RWPE2 (cell line): ENCODE measurements around the gene CCDC68.

Experiments
- ATAC-seq: fragments of 200-7000 bp; cut with Tn5 transposase; 3 replicates; pipeline ENCODE4 v1.9.1; 2021; ENCODE audit warnings: low read depth
- DNase-seq: peaks from one replicate; pipeline ENCODE4 v3.0.0-alpha.2; 2020; ENCODE audit warnings: low spot score
- H3K27ac ChIP-seq: fragments of 450-650 bp; 2 replicates; pipeline ENCODE4 v1.5.1; 2017; ENCODE audit warnings: mild to moderate bottlenecking; ENCODE audit not compliant: poor library complexity, severe bottlenecking
- H3K27me3 ChIP-seq: fragments of 250-450 bp; sonication (Bioruptor Pico); 2 replicates; pipeline ENCODE4 v1.5.1; 2021; ENCODE audit warnings: mild to moderate bottlenecking, moderate library complexity; ENCODE audit not compliant: insufficient read depth, poor library complexity, severe bottlenecking
- H3K36me3 ChIP-seq: fragments of 250-450 bp; sonication (Bioruptor Pico); 2 replicates; pipeline ENCODE4 v1.5.1; 2020; ENCODE audit warnings: low read depth, mild to moderate bottlenecking, moderate library complexity
- H3K4me1 ChIP-seq: fragments of 250-450 bp; sonication (Bioruptor Pico); 2 replicates; pipeline ENCODE4 v1.5.1; 2021; ENCODE audit warnings: mild to moderate bottlenecking, moderate library complexity; ENCODE audit not compliant: insufficient read depth, poor library complexity, severe bottlenecking
- H3K4me3 ChIP-seq: fragments of 250-450 bp; sonication (Bioruptor Pico); 2 replicates; pipeline ENCODE4 v1.5.1; 2021; ENCODE audit warnings: mild to moderate bottlenecking, moderate library complexity; ENCODE audit not compliant: severe bottlenecking
- H3K9me3 ChIP-seq: fragments of 250-450 bp; sonication (Bioruptor Pico); 2 replicates; pipeline ENCODE4 v1.5.1; 2021; ENCODE audit warnings: mild to moderate bottlenecking, moderate library complexity; ENCODE audit not compliant: severe bottlenecking
- CTCF ChIP-seq: fragments of 450-650 bp; IDR thresholded peaks from one replicate; pipeline ENCODE4 v1.5.1; 2017; ENCODE audit warnings: mild to moderate bottlenecking, moderate library complexity; ENCODE audit not compliant: poor library complexity, severe bottlenecking

CCDC68 gene

DNA sequence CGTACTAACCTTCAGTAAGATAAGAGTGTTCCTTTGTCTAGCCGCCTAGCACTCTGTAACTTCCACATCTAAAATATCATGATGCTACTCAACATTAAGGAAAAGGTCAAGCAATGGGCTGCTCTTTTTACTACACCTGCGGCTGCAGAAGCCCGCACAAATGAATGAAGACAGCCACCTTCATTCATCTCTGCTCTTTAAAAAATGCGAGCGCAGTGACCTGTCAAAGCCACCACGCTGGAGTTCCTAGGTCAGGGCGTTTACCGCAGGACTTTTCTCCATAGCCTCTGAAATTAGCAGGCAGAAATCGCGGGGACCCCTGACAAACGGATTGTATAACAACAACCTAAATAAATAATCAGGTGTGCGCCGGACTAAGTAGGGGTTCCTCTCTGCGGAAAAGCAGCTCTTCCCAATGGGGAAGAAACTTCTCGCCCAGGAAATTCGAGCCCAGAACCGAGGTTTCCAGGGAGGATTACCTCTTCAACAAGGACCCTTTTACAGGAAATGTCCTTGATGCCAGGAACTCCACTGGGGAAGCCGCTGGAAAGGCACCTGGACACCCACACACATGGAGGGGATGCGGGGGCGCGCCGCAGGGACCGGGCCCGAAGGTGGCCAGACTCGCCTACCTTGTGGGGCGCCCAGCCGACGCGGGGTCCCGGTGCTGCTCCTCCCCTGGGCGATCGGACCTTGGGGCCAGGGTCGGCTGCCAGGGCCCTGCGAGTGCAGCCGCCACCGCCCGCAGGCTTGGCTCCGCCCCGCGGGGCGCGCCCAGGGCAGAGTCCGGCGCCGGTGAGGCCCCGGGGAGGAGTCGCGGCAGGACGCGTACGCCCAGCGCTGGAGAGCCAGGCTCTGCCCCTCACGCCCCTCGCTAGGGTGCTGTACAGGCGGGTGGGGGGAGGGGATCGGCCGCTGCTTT is at the start of gene CCDC68:
Gene CCDC68, minus strand, starts transcription at position 758 of the 922 bp plus-strand sequence. CDS start 16,670 bp downstream, outside the sequence.
- no peaks in the 10 kb centered on the region for H3K9me3 ChIP-seq
- no peaks in the 10 kb centered on the region for H3K4me1 ChIP-seq
- TF ChIP-seq CTCF, result no peak
- peak within 1 kb of the TSS; percentile 39 for H3K27ac ChIP-seq
- H3K27me3 ChIP-seq, result no peaks in the 10 kb centered on the region
- H3K36me3 ChIP-seq, result no peaks in the 10 kb centered on the region
- DNase-seq (peak; percentile 50), ATAC-seq (peak; percentile 93)
- H3K4me3 ChIP-seq, result peak within 1 kb of the TSS; percentile 54

DNA sequence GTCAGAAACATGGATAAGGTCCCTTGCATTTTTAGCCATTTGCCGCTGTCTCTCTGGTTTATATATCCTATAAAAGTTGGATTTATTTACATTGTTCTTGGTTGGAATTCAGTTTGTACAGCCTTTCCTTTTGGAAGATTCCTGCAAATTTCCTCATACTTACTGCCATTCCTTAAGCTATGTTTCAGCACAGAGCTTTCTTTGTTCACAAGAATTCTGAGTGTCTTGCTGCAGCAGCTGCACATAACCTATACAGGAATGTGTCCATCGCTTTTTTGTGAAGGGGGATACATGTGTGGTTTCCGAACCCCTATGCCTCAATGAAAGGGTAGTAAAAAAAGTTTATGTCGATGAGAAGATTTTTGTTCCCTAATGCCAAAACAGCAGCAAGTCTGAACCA is 48.3 kb upstream of the CCDC68 start:
- DNase-seq, result no peak
- ATAC-seq, result peak; percentile 41; the same call in 2 of the 3 replicates
- H3K4me3 ChIP-seq, result no peak overlapping the region
- no peaks in the 10 kb centered on the region for H3K9me3 ChIP-seq
- TF ChIP-seq CTCF, result no peak
- H3K27ac ChIP-seq, result no peak overlapping the region
- H3K4me1 ChIP-seq, result no peaks in the 10 kb centered on the region
- H3K27me3 ChIP-seq, result no peaks in the 10 kb centered on the region
- no peaks in the 10 kb centered on the region for H3K36me3 ChIP-seq

DNA sequence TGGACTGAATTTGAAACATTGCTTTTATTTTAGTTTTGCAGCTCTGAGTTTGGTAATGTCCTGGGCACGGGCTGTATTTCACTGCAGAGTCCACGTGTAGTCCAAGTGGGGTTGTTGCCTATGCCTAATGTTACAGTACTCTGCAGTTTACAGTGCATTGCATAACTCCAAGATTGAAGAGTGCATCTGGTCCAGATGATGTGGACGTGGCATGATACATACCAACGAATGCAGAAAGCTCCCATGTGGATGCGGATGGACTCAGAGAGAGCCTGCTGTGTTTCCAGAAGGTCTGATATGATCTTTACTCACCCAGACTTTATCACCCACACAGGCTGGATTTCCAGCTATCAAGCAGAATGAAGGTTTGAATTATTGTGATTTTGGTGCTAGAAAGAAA is 44.4 kb upstream of the CCDC68 start:
- no peak for ATAC-seq

DNA sequence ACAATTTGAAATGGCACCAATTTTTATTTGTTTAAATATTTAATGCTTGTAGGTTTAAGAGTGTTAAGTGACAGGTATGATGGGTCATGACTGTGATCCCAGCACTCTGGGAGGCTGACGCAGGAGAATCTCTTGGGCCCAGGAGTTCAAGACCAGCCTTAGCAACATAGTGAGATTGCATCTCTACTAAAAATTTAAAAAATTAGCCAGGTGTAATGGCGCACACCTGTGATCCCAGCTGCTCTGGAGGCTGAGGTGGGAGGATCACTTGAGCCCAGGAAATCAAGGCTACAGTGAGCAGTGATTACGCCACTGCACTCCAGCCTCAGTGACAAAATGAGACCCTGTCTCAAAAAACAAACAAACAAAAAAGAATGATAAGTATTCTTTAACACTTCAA is 43.0 kb upstream of the CCDC68 start:
- no peaks in the 10 kb centered on the region for H3K9me3 ChIP-seq
- TF ChIP-seq CTCF, result no peak
- H3K27me3 ChIP-seq, result no peaks in the 10 kb centered on the region
- no peak for DNase-seq
- peak overlapping the region; percentile 85 for H3K27ac ChIP-seq
- ATAC-seq, result no peak
- no peak overlapping the region for H3K4me3 ChIP-seq
- H3K36me3 ChIP-seq, result no peaks in the 10 kb centered on the region
- H3K4me1 ChIP-seq, result peaks cover 11% of the 10 kb centered on the region

More for the DNA sequence above, 44.4 kb upstream of the CCDC68 start:
- no peak for DNase-seq
- Histone ChIP-seq H3K4me1 (peaks cover 11% of the 10 kb centered on the region), H3K4me3 (no peak overlapping the region), H3K36me3 (no peaks in the 10 kb centered on the region), H3K27ac (no peak overlapping the region), H3K27me3 (no peaks in the 10 kb centered on the region), H3K9me3 (no peaks in the 10 kb centered on the region)
- no peak for TF ChIP-seq CTCF
